Measurements from ENCODE around the gene ASL.
"Not testable (repeated sequence)": the region's sequence is repeated elsewhere in the genome, so short reads cannot be mapped to it uniquely, and the experiment has no call there.

The ASL gene

GRCh38 chr7:66076462-66077329, 1.1 kb downstream of the ASL start:
- peak; percentile 63 for DNase-seq

DNA sequence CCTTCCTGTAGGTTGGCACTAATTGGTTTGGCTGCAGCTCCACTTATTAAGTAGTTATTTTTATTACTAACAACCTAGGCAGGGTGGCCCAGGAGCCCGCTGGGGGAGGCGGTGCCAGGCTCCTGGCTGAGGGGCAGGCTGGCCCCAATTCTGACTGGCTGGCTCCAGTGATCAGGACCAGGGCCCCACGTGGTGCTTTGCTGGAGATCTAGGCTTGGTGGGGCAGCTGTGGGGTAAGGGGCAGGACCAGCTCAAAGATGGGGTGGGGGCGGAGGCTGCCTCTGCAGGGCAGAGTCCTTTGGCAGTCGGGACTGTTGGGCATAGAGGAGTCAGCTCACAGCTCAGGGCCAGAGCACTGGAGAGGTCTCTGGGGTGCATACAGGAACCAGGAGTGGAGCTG, 2.4 kb downstream of the ASL start:
- no peak for DNase-seq

- no peak for DNase-seq
These were observed 6.5 kb downstream of the ASL start for GRCh38 chr7:66082083-66082482.

- no peak for DNase-seq
These were observed 7.3 kb downstream of the ASL start for GRCh38 chr7:66082886-66083415.

- no peak for DNase-seq
These were observed 8.1 kb downstream of the ASL start for GRCh38 chr7:66083677-66084076.

DNA sequence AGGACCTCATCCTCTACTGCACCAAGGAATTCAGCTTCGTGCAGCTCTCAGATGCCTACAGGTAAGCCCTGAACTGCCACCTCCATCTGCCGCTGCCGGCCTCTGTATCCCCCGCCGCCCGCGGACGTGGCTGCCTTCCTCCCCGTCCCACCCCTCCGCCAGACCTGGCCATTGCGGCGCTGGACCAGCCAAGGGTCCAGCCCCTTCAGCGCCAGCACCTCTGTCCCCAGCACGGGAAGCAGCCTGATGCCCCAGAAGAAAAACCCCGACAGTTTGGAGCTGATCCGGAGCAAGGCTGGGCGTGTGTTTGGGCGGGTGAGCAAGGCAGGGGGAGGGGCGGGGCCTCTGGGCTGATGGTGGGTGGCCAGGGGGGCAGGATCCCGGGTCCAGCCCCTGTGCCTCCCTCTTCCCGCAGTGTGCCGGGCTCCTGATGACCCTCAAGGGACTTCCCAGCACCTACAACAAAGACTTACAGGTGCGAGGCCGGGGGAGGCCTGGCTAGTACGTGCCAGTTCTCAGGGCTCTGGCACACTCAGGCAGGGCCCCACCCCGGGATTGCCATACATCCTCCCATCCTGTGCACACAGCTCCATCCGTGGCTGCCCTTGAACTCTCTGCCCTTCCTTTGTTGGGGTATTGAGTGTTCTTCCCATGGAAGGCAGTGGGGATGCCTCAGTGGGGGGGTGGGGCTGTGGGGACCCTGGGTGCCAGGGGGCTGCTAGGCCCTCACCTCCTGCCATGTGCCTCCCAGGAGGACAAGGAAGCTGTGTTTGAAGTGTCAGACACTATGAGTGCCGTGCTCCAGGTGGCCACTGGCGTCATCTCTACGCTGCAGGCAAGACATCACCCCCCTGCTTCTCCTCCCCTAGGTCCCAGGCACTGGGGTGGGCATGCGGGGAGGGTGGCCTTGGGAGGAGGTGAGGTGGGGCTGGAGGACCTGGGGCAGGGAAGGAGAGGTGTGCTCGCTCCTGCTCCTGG, 13.5 kb downstream of the ASL start:
- DNase-seq, result no peak

GRCh38 chr7:66092654-66093053, 17.0 kb downstream of the ASL start:
- no peak for DNase-seq

- no peak for DNase-seq
These were observed 19.4 kb downstream of the ASL start for GRCh38 chr7:66095010-66095409.

- DNase-seq, result no peak
These were observed 23.6 kb downstream of the ASL start for GRCh38 chr7:66099232-66099550.

DNA sequence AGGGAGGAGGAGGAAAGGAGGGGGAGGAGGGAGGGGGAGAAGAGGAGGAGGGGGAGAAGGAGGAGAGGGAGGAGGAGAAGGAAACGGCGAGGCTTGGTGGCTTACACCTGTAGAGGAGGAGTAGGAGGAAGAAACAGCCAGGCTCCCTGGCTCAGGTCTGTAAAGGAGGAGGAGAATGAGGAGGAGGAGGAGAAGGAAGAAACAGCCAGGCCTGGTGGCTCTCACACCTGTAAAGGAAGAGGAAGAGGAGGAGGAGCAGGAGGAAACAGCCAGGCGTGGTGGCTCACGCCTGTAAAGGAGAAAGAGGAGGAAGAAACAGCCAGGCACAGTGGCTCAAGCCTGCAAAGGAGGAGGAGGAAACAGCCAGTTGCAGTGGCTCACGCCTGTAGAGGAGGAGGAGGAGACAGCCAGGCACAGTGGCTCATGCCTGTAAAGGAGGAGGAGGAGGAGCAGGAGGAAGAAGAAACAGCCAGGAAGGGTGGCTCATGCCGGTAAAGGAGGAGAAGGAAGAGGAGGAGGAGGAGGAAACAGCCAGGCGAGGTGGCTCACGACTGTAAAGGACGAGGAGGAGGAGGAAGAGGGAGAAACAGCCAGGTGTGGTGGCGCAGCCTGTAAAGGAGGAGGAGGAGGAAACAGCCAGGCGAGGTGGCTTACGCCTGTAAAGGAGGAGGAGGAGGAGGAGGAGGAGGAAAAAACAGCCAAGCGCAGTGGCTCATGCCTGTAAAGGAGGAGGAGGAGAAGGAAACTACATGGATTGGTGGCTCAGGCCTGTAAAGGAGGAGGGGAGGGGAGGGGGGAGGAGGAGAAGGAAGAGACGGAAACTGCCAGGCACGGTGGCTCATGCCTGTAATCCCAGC, 24.2 kb downstream of the ASL start:
- peak; percentile 75 for DNase-seq

GRCh38 chr7:66100408-66101050, 24.9 kb downstream of the ASL start:
- DNase-seq, result no peak

DNA sequence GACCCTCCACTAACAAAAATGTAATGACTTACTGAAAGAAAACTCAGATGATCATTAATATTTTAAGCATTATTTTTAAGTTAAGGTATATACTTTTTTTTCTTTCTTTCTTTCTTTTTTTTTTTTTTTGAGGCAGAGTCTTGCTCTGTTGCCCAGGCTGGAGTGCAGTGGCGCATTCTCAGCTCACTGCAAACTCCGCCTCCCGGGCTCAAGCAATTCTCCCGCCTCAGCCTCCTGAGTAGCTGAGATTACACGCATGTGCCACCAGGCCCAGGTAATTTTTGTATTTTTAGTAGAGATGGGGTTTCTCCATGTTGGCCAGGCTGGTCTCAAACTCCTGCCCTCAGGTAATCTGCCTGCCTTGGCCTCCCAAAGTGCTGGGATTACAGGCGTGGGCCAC, 26.5 kb downstream of the ASL start:
- not testable (repeated sequence) for DNase-seq

DNA sequence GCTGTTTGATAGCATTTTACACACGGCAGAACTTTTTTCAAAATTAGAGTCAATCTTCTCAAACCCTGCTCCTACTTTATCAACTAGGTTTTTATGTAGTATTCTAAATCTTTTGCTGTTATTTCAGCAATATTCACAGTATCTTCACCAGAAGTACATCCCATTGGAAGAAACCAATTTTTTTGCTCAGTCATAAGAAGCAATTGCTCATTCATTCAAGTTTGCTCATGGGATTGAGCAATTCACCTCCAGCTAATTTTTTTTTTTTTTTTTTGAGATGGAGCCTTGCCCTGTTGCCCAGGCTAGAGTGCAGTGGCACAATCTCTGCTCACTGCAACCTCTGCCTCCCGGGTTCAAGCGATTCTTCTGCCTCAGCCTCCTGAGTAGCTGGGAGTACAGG, 28.4 kb downstream of the ASL start:
- DNase-seq, result not testable (repeated sequence)

GRCh38 chr7:66105263-66105748, 29.7 kb downstream of the ASL start:
- DNase-seq, result no peak

GRCh38 chr7:66108410-66108809, 32.8 kb downstream of the ASL start:
- DNase-seq, result not testable (repeated sequence)

- DNase-seq, result no peak
These were observed 35.2 kb downstream of the ASL start for GRCh38 chr7:66110856-66111255.

DNA sequence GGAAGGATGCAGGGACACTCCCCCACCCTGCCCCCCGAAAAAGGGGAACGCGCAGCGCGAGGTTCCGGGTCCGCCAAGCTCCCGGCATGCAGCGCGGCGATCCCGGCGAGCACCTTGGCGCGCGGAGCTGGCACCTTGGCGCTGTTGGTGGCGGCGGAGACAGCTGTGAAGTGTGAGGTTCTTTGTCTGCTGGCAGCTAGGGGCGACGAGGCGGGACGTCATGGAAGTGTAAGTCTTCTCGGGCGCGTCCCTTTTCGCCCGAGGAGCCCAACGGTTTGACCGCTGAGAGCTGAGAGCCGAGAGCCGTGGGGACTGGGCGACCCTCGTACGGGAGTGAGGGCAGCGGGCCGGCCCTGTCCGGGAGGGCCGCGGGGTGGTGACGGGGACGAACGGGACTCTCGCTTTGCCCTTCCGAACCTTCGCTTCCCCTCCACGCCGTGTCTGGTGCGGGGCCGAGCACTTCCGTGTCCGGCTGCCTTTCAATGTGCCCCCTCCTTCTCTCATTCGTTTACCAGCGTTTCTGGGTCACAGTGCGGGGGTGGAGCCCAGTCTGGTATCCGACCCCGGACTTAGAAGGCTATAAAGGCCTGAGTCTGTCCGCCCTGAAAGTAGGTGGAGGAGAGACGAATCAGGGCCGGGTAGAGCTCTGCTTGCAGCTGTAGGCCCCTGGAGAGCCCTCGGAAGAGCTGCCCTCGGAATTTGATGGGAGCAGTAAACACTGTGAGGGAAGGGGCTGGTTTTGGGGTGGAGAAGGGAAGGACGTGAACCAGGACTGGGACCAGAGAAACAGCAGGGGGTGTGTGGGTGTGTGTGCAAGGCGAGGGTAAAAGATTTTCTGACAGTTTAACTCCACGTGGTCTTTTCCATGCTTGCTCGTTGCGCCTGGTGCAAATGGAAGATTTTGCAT, 39.4 kb downstream of the ASL start, which contains the start of gene CRCP:
CRCP (plus strand) TSS at position 105 of the 907 bp plus-strand sequence; CDS start at position 221, 116 bp downstream.
- DNase-seq, result peak; percentile 96

- DNase-seq, result not testable (repeated sequence)
These were observed 41.2 kb downstream of the ASL start for GRCh38 chr7:66116680-66117420.

GRCh38 chr7:66118603-66119002, 43.0 kb downstream of the ASL start:
- no peak for DNase-seq

Data from hematopoietic multipotent progenitor cell treated with erythropoietin and hydrocortisone succinate and interleukin-3 and kit ligand, for 4 days (in vitro differentiated cells).